Mesothelial cell of epicardium (in vitro differentiated cells): ENCODE measurements around the gene CLPTM1L. TPM values are rescaled to one million over a fixed set of nuclear protein-coding genes. Genes with fewer than 3 reads are reported as not detected.
"Not testable (repeated sequence)": the region's sequence is repeated elsewhere in the genome, so short reads cannot be mapped to it uniquely, and the experiment has no call there.

Source experiments
- DNase-seq, 2 experiments: peaks; one replicate each; pipeline ENCODE4 v3.0.0; 2021; ENCODE audit warnings: low spot score in 2 of 2; ENCODE audit not compliant: unreplicated experiment in 2 of 2
- H3K27ac Mint-ChIP-seq: 2 replicates; pipeline ENCODE4 v1.8.0; 2021; ENCODE audit warnings: mixed read lengths
- H3K27me3 Mint-ChIP-seq: 2 replicates; pipeline ENCODE4 v1.8.0; 2021; ENCODE audit warnings: low read depth, mixed read lengths
- H3K36me3 Mint-ChIP-seq: 2 replicates; pipeline ENCODE4 v1.8.0; 2021; ENCODE audit warnings: mixed read lengths
- H3K4me1 Mint-ChIP-seq: 2 replicates; pipeline ENCODE4 v1.8.0; 2021; ENCODE audit warnings: mixed read lengths
- H3K4me3 Mint-ChIP-seq: 2 replicates; pipeline ENCODE4 v1.8.0; 2021; ENCODE audit warnings: mild to moderate bottlenecking, moderate library complexity, mixed read lengths
- H3K9me3 Mint-ChIP-seq: 2 replicates; pipeline ENCODE4 v1.8.0; 2021; ENCODE audit warnings: mixed read lengths
- CTCF ChIP-seq: fragments of 200-600 bp; sonication (generic); IDR thresholded peaks from one replicate; pipeline ENCODE4 v1.5.0; 2021; ENCODE audit warnings: antibody characterized with exemption; ENCODE audit not compliant: unreplicated experiment
- total RNA-seq: library from RNA; stranded (reverse); gene quantifications from 3 replicates; pipeline ENCODE4 v1.2.1, GENCODE V29; 2021

The CLPTM1L gene
- total RNA-seq, 1 donor from 2014 or later: 83.7 TPM

- Mint-ChIP-seq H3K27ac (no peak overlapping the region), H3K36me3 (peaks cover 6% of the 10 kb centered on the region), H3K4me1 (peaks cover 15% of the 10 kb centered on the region), H3K4me3 (no peak overlapping the region), H3K9me3 (no peaks in the 10 kb centered on the region), H3K27me3 (peaks cover 3% of the 10 kb centered on the region)
- DNase-seq: no peak
- TF ChIP-seq CTCF: no peak
These were observed 2.7 kb upstream of the CLPTM1L start for GRCh38 chr5:1347571-1347970.

- DNase-seq: no peak
- peak overlapping the region; percentile 82 for H3K27ac Mint-ChIP-seq
- TF ChIP-seq CTCF: no peak
- no peaks in the 10 kb centered on the region for H3K27me3 Mint-ChIP-seq
- peaks cover 6% of the 10 kb centered on the region for H3K36me3 Mint-ChIP-seq
- H3K4me3 Mint-ChIP-seq: peak overlapping the region; percentile 74
- peaks cover 15% of the 10 kb centered on the region for H3K4me1 Mint-ChIP-seq
- no peaks in the 10 kb centered on the region for H3K9me3 Mint-ChIP-seq
These were observed 1.9 kb upstream of the CLPTM1L start for GRCh38 chr5:1346627-1347440.

- H3K4me1 Mint-ChIP-seq: peaks cover 15% of the 10 kb centered on the region
- peak overlapping the region; percentile 74 for H3K4me3 Mint-ChIP-seq
- TF ChIP-seq CTCF: no peak
- peak overlapping the region; percentile 82 for H3K27ac Mint-ChIP-seq
- DNase-seq: no peak
- H3K9me3 Mint-ChIP-seq: no peaks in the 10 kb centered on the region
- H3K36me3 Mint-ChIP-seq: peaks cover 12% of the 10 kb centered on the region
- no peaks in the 10 kb centered on the region for H3K27me3 Mint-ChIP-seq
These were observed 1.2 kb upstream of the CLPTM1L start for GRCh38 chr5:1345876-1346626.

- H3K27me3 Mint-ChIP-seq: no peaks in the 10 kb centered on the region
- DNase-seq: no peak
- H3K27ac Mint-ChIP-seq: peak overlapping the region; percentile 87
- H3K4me1 Mint-ChIP-seq: peaks cover 15% of the 10 kb centered on the region
- H3K4me3 Mint-ChIP-seq: peak overlapping the region; percentile 82
- no peak for TF ChIP-seq CTCF
- H3K9me3 Mint-ChIP-seq: no peaks in the 10 kb centered on the region
- H3K36me3 Mint-ChIP-seq: peaks cover 17% of the 10 kb centered on the region
These were observed 683 bp downstream of the CLPTM1L start for GRCh38 chr5:1343931-1344901.

GRCh38 chr5:1343315-1343751 is 1.6 kb downstream of the CLPTM1L start:
- DNase-seq: no peak
- H3K4me1 Mint-ChIP-seq: peaks cover 15% of the 10 kb centered on the region
- peak overlapping the region; percentile 13 for H3K27ac Mint-ChIP-seq
- no peaks in the 10 kb centered on the region for H3K9me3 Mint-ChIP-seq
- H3K27me3 Mint-ChIP-seq: no peaks in the 10 kb centered on the region
- peak overlapping the region; percentile 82 for H3K4me3 Mint-ChIP-seq
- TF ChIP-seq CTCF: no peak
- peaks cover 17% of the 10 kb centered on the region for H3K36me3 Mint-ChIP-seq

- not testable (repeated sequence) for H3K9me3 Mint-ChIP-seq, DNase-seq, H3K27ac Mint-ChIP-seq, H3K27me3 Mint-ChIP-seq
- H3K4me1 Mint-ChIP-seq: peaks cover 15% of the 10 kb centered on the region
- peak overlapping the region; percentile 82 for H3K4me3 Mint-ChIP-seq
- H3K36me3 Mint-ChIP-seq: peaks cover 17% of the 10 kb centered on the region
These were observed 2.2 kb downstream of the CLPTM1L start for GRCh38 chr5:1342711-1343110.
